ENCODE data around the gene B4GAT1.

GRCh38 chr11:66323684-66324083, 23.7 kb downstream of the B4GAT1 start:
- TF ChIP-seq, protein P1, sequence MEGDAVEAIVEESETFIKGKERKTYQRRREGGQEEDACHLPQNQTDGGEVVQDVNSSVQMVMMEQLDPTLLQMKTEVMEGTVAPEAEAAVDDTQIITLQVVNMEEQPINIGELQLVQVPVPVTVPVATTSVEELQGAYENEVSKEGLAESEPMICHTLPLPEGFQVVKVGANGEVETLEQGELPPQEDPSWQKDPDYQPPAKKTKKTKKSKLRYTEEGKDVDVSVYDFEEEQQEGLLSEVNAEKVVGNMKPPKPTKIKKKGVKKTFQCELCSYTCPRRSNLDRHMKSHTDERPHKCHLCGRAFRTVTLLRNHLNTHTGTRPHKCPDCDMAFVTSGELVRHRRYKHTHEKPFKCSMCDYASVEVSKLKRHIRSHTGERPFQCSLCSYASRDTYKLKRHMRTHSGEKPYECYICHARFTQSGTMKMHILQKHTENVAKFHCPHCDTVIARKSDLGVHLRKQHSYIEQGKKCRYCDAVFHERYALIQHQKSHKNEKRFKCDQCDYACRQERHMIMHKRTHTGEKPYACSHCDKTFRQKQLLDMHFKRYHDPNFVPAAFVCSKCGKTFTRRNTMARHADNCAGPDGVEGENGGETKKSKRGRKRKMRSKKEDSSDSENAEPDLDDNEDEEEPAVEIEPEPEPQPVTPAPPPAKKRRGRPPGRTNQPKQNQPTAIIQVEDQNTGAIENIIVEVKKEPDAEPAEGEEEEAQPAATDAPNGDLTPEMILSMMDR (IDR thresholded peaks at IDR 0.05; ENCODE audit: low read depth, low read length) = no peak
- TF ChIP-seq EZH2phosphoT487 (IDR thresholded peaks at IDR 0.05; ENCODE audit: low read depth) = no peak

Measured in OCI-LY3 (cell line).